ENCODE measurements around the gene TIE1. TPM values are rescaled to one million over a fixed set of nuclear protein-coding genes. Genes with fewer than 3 reads are reported as not detected.
A peak's percentile ranks its signal among the peaks of the same experiment; 100 is the strongest.

Gene TIE1
- total and polyA plus RNA-seq, 2 of the 13 experiments (the other 11 are each of a cell fraction or from before 2014, with no cell fraction given), result 0.58 to 0.84 TPM

DNA sequence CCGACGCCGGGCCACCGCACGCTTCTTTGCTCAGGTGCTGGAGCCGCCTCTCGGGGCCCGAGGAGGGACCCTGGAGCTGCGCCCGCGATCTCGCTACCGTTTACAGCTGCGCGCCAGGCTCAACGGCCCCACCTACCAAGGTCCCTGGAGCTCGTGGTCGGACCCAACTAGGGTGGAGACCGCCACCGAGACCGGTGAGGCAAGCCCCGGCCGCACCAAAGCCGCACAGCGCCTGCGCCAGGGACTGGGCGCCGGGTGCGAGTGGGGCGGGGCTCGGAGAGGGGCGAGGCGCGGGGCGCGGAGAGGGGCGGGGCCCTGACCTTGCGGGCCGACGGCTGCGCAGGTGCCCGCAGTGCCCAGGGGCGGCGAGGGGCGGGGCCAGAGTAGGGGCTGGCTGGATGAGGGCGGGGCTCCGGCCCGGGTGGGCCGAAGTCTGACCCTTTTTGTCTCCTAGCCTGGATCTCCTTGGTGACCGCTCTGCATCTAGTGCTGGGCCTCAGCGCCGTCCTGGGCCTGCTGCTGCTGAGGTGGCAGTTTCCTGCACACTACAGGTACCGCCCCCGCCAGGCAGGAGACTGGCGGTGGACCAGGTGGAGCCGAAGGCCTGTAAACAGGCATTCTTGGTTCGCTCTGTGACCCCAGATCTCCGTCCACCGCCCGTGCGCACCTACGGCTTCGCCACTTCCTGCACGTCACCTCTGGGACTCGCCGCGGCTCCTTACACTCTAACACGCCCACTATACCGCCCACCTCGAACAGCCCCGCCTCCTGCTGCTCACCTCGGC, 48.2 kb downstream of the TIE1 start (continued):
- TF ChIP-seq, protein P1, sequence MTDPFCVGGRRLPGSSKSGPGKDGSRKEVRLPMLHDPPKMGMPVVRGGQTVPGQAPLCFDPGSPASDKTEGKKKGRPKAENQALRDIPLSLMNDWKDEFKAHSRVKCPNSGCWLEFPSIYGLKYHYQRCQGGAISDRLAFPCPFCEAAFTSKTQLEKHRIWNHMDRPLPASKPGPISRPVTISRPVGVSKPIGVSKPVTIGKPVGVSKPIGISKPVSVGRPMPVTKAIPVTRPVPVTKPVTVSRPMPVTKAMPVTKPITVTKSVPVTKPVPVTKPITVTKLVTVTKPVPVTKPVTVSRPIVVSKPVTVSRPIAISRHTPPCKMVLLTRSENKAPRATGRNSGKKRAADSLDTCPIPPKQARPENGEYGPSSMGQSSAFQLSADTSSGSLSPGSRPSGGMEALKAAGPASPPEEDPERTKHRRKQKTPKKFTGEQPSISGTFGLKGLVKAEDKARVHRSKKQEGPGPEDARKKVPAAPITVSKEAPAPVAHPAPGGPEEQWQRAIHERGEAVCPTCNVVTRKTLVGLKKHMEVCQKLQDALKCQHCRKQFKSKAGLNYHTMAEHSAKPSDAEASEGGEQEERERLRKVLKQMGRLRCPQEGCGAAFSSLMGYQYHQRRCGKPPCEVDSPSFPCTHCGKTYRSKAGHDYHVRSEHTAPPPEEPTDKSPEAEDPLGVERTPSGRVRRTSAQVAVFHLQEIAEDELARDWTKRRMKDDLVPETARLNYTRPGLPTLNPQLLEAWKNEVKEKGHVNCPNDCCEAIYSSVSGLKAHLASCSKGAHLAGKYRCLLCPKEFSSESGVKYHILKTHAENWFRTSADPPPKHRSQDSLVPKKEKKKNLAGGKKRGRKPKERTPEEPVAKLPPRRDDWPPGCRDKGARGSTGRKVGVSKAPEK (CRISPR knock-in tag; IDR thresholded peaks at IDR 0.05; ENCODE audit: borderline replicate concordance), result no peak
- TF ChIP-seq ZSCAN20 (CRISPR knock-in tag; IDR thresholded peaks at IDR 0.05; ENCODE audit: borderline replicate concordance), result no peak; the same call in none of the 2 replicates
- TF ChIP-seq ZKSCAN1 (IDR thresholded peaks at IDR 0.05; ENCODE audit: low read length), result no peak
- TF ChIP-seq TAF1 (CRISPR knock-in tag; IDR thresholded peaks at IDR 0.05), result peak; percentile 67
- peak; percentile 77 for TF ChIP-seq SALL2 (CRISPR knock-in tag; IDR thresholded peaks at IDR 0.05)
- TF ChIP-seq CEBPG (CRISPR knock-in tag; IDR thresholded peaks at IDR 0.05), result peak; percentile 69
- peak; percentile 62; the same call in 1 of the 2 replicates for TF ChIP-seq ZNF563 (CRISPR knock-in tag; IDR thresholded peaks at IDR 0.05)
- TF ChIP-seq, protein P2, sequence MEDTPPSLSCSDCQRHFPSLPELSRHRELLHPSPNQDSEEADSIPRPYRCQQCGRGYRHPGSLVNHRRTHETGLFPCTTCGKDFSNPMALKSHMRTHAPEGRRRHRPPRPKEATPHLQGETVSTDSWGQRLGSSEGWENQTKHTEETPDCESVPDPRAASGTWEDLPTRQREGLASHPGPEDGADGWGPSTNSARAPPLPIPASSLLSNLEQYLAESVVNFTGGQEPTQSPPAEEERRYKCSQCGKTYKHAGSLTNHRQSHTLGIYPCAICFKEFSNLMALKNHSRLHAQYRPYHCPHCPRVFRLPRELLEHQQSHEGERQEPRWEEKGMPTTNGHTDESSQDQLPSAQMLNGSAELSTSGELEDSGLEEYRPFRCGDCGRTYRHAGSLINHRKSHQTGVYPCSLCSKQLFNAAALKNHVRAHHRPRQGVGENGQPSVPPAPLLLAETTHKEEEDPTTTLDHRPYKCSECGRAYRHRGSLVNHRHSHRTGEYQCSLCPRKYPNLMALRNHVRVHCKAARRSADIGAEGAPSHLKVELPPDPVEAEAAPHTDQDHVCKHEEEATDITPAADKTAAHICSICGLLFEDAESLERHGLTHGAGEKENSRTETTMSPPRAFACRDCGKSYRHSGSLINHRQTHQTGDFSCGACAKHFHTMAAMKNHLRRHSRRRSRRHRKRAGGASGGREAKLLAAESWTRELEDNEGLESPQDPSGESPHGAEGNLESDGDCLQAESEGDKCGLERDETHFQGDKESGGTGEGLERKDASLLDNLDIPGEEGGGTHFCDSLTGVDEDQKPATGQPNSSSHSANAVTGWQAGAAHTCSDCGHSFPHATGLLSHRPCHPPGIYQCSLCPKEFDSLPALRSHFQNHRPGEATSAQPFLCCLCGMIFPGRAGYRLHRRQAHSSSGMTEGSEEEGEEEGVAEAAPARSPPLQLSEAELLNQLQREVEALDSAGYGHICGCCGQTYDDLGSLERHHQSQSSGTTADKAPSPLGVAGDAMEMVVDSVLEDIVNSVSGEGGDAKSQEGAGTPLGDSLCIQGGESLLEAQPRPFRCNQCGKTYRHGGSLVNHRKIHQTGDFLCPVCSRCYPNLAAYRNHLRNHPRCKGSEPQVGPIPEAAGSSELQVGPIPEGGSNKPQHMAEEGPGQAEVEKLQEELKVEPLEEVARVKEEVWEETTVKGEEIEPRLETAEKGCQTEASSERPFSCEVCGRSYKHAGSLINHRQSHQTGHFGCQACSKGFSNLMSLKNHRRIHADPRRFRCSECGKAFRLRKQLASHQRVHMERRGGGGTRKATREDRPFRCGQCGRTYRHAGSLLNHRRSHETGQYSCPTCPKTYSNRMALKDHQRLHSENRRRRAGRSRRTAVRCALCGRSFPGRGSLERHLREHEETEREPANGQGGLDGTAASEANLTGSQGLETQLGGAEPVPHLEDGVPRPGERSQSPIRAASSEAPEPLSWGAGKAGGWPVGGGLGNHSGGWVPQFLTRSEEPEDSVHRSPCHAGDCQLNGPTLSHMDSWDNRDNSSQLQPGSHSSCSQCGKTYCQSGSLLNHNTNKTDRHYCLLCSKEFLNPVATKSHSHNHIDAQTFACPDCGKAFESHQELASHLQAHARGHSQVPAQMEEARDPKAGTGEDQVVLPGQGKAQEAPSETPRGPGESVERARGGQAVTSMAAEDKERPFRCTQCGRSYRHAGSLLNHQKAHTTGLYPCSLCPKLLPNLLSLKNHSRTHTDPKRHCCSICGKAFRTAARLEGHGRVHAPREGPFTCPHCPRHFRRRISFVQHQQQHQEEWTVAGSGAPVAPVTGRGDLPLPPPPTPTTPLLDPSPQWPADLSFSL (CRISPR knock-in tag; IDR thresholded peaks at IDR 0.05), result no peak
- TF ChIP-seq, protein P3, sequence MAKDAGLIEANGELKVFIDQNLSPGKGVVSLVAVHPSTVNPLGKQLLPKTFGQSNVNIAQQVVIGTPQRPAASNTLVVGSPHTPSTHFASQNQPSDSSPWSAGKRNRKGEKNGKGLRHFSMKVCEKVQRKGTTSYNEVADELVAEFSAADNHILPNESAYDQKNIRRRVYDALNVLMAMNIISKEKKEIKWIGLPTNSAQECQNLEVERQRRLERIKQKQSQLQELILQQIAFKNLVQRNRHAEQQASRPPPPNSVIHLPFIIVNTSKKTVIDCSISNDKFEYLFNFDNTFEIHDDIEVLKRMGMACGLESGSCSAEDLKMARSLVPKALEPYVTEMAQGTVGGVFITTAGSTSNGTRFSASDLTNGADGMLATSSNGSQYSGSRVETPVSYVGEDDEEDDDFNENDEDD (CRISPR knock-in tag; IDR thresholded peaks at IDR 0.05; ENCODE audit: borderline replicate concordance), result peak; percentile 86; the same call in 1 of the 2 replicates
- TF ChIP-seq, protein P4, sequence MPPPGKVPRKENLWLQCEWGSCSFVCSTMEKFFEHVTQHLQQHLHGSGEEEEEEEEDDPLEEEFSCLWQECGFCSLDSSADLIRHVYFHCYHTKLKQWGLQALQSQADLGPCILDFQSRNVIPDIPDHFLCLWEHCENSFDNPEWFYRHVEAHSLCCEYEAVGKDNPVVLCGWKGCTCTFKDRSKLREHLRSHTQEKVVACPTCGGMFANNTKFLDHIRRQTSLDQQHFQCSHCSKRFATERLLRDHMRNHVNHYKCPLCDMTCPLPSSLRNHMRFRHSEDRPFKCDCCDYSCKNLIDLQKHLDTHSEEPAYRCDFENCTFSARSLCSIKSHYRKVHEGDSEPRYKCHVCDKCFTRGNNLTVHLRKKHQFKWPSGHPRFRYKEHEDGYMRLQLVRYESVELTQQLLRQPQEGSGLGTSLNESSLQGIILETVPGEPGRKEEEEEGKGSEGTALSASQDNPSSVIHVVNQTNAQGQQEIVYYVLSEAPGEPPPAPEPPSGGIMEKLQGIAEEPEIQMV (CRISPR knock-in tag; IDR thresholded peaks at IDR 0.05; ENCODE audit: low read depth), result peak; percentile 10; the same call in 1 of the 2 replicates
- TF ChIP-seq, protein P5, sequence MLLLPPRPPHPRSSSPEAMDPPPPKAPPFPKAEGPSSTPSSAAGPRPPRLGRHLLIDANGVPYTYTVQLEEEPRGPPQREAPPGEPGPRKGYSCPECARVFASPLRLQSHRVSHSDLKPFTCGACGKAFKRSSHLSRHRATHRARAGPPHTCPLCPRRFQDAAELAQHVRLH (CRISPR knock-in tag; IDR thresholded peaks at IDR 0.05; ENCODE audit: borderline replicate concordance, low read depth), result 0 out of 2 replicates have a peak, but pooled peaks have one; percentile 10
- TF ChIP-seq NR2F2 (IDR thresholded peaks at IDR 0.05; ENCODE audit: borderline replicate concordance, low read depth), result no peak
- no peak for TF ChIP-seq SP2 (CRISPR knock-in tag; IDR thresholded peaks at IDR 0.05)
- 0 out of 2 replicates have a peak, but pooled peaks have one; percentile 15 for TF ChIP-seq ZFP37 (CRISPR knock-in tag; IDR thresholded peaks at IDR 0.05; ENCODE audit: borderline replicate concordance)
- TF ChIP-seq, protein P6, sequence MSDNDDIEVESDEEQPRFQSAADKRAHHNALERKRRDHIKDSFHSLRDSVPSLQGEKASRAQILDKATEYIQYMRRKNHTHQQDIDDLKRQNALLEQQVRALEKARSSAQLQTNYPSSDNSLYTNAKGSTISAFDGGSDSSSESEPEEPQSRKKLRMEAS (IDR thresholded peaks at IDR 0.05), result peak; percentile 76
- TF ChIP-seq ZNF672 (CRISPR knock-in tag; IDR thresholded peaks at IDR 0.05), result no peak

Data from HepG2 (cell line).